HL-60 (cell line): ENCODE results near the gene ICAM5.

Experiments used
- CTCF ChIP-seq: IDR thresholded peaks from one replicate; pipeline ENCODE4 v1.5.1; 2011; ENCODE audit warnings: low read length, control low read depth, inconsistent platforms; ENCODE audit not compliant: insufficient read depth
- GABPA ChIP-seq: IDR thresholded peaks from 2 replicates; pipeline ENCODE4 v1.6.1; 2012; ENCODE audit warnings: low read depth
- POLR2AphosphoS5 ChIP-seq: IDR thresholded peaks from 2 replicates; pipeline ENCODE4 v1.6.1; 2012; ENCODE audit warnings: low read depth
- REST ChIP-seq: IDR thresholded peaks from 2 replicates; pipeline ENCODE4 v1.6.1; 2012; ENCODE audit warnings: low read depth; ENCODE audit not compliant: insufficient replicate concordance

- no peak for TF ChIP-seq POLR2AphosphoS5
- TF ChIP-seq REST, result no peak
- TF ChIP-seq CTCF, result no peak
- no peak for TF ChIP-seq GABPA
Observed at GRCh38 chr19:10344780-10345179, 55.0 kb downstream of the ICAM5 start.
